Panc1 (cell line): ENCODE data around the gene NLN. TPM values are rescaled to one million over a fixed set of nuclear protein-coding genes. Genes with fewer than 3 reads are reported as not detected.

ENCODE experiments used
- ATAC-seq: fragments of 200-7000 bp; cut with Tn5 transposase; 2 replicates; pipeline ENCODE4 v1.9.1; 2020; ENCODE audit warnings: mild to moderate bottlenecking, moderate library complexity
- BruUV-seq: library from RNA; stranded (reverse); fragments of 400-500 nt; replicated peaks from 2 replicates; lab custom pipeline; 2021; lab: Mats Ljungman, UMichigan
- CTCF ChIA-PET: fragments of 300-600 bp; sonication (Branson Sonifier 250); formaldehyde crosslinking; loops from one replicate; lab custom pipeline; 2022; ENCODE audit warnings: antibody characterized with exemption; lab: Charles Lee
- POLR2A ChIA-PET: fragments of 300-600 bp; sonication (Branson Sonifier 250); formaldehyde crosslinking; loops from one replicate; lab custom pipeline; 2022; ENCODE audit warnings: antibody characterized with exemption; lab: Charles Lee
- DNase-seq: peaks from one replicate; pipeline ENCODE4 v3.0.0-alpha.2; 2010; ENCODE audit warnings: low read depth, low spot score
- H3K27ac ChIP-seq: 2 replicates; pipeline ENCODE4 v1.5.1; 2011; ENCODE audit warnings: mild to moderate bottlenecking, low read length, inconsistent platforms
- H3K27me3 ChIP-seq: fragments of 200-500 bp; sonication (Bioruptor generic); 2 replicates; pipeline ENCODE4 v1.6.0; 2014; ENCODE audit warnings: low read length, inconsistent platforms; ENCODE audit not compliant: control insufficient read depth, insufficient read depth
- H3K36me3 ChIP-seq: fragments of 200-500 bp; sonication (Bioruptor generic); 2 replicates; pipeline ENCODE4 v1.5.1; 2014; ENCODE audit warnings: inconsistent platforms, mild to moderate bottlenecking, low read length, moderate library complexity; ENCODE audit not compliant: control insufficient read depth, insufficient read depth
- H3K4me1 ChIP-seq: 2 replicates; pipeline ENCODE4 v1.5.1; 2011; ENCODE audit warnings: inconsistent platforms, mild to moderate bottlenecking, low read length, moderate library complexity; ENCODE audit not compliant: control insufficient read depth, insufficient read depth
- H3K4me3 ChIP-seq, 2 experiments: 2 replicates each; pipeline ENCODE4 v1.5.1; 2011 to 2012; ENCODE audit warnings: low read depth in 2 of 2, low read length in 2 of 2, mild to moderate bottlenecking in 2 of 2, inconsistent platforms in 1 of 2, moderate library complexity in 1 of 2
- H3K9me3 ChIP-seq: fragments of 200-500 bp; sonication (Bioruptor generic); 2 replicates; pipeline ENCODE4 v1.5.1; 2014; ENCODE audit warnings: low read depth, mild to moderate bottlenecking, inconsistent platforms, low read length, moderate library complexity; ENCODE audit not compliant: control insufficient read depth, insufficient read depth
- CTCF ChIP-seq: fragments of 450-650 bp; IDR thresholded peaks from 2 replicates; pipeline ENCODE4 v1.5.1; 2017; ENCODE audit warnings: mild to moderate bottlenecking
- POLR2AphosphoS5 ChIP-seq: IDR thresholded peaks from 2 replicates; pipeline ENCODE4 v1.6.1; 2012; ENCODE audit warnings: mild to moderate bottlenecking, low read depth, low read length, moderate library complexity
- REST ChIP-seq, 2 experiments: IDR thresholded peaks; 2 replicates each; pipeline ENCODE4 v1.6.1; 2011 to 2012; ENCODE audit warnings: low read depth in 2 of 2, control low read depth in 1 of 2, low read length in 1 of 2, mild to moderate bottlenecking in 1 of 2, moderate library complexity in 1 of 2; ENCODE audit not compliant: insufficient read depth in 1 of 2
- SIN3A ChIP-seq: IDR thresholded peaks from 2 replicates; pipeline ENCODE4 v1.6.1; 2012; ENCODE audit warnings: low read depth, mild to moderate bottlenecking, low read length, moderate library complexity, borderline replicate concordance; ENCODE audit not compliant: insufficient read depth
- TCF7L2 ChIP-seq: IDR thresholded peaks from 2 replicates; pipeline ENCODE4 v1.6.1; 2011; ENCODE audit warnings: mild to moderate bottlenecking, low read depth, low read length, inconsistent platforms
- in situ Hi-C: cut with HindIII; loops from 2 replicates; pipeline ENCODE4 v1.10.0; 2016; ENCODE audit warnings: low sequenced_read_pairs, low pct_unique_long_range_greater_than_20kb
- intact Hi-C: fragments of 100-400 bp; cut with micrococcal nuclease; formaldehyde crosslinking; loops from one replicate; pipeline ENCODE4 v1.10.0; 2022; ENCODE audit not compliant: unreplicated experiment
- total RNA-seq: library from RNA; stranded (reverse); gene quantifications from one replicate; pipeline ENCODE4 v1.2.1, GENCODE V29; 2021; ENCODE audit not compliant: unreplicated experiment

NLN gene
- total RNA-seq, 1 experiment from 2014 or later, result 51.8 TPM

- CTCF ChIA-PET, result no interaction called here
- Histone ChIP-seq H3K9me3 (no peaks in the 10 kb centered on the region), H3K36me3 (no peaks in the 10 kb centered on the region), H3K27ac (no peak overlapping the region), H3K4me1 (no peaks in the 10 kb centered on the region), H3K27me3 (no peaks in the 10 kb centered on the region), H3K4me3 (no peak overlapping the region)
- no peak for DNase-seq
- POLR2A ChIA-PET, result interaction anchor here (0.5 kb wide), 1 partner anchor 243 kb away, joined by 8 read pairs; no protein-coding TSS in a partner anchor
- TF ChIP-seq CTCF (no peak; the same call in 1 of the 2 replicates), REST (IDR thresholded peaks at IDR 0.05; ENCODE audit: insufficient read depth in 1 of 2, low read depth in 2 of 2, low read length in 1 of 2) (no peak), POLR2AphosphoS5 (no peak), SIN3A (no peak), TCF7L2 (no peak)
- ATAC-seq, result no peak
- in situ Hi-C loops, result no loop called here
- intact Hi-C loops, result no loop called here
- no TSS peak for BruUV-seq
These were observed 38.7 kb downstream of the NLN start for GRCh38 chr5:65760504-65761275.

GRCh38 chr5:65762234-65762633 is 40.2 kb downstream of the NLN start:
- H3K27me3 ChIP-seq, result no peaks in the 10 kb centered on the region
- no peak overlapping the region for H3K27ac ChIP-seq
- no peaks in the 10 kb centered on the region for H3K36me3 ChIP-seq
- no TSS peak for BruUV-seq
- intact Hi-C loops (no loop called here), in situ Hi-C loops (no loop called here)
- no peaks in the 10 kb centered on the region for H3K4me1 ChIP-seq
- no peak for ATAC-seq
- no peak overlapping the region for H3K4me3 ChIP-seq
- TF ChIP-seq SIN3A (no peak), TCF7L2 (no peak), CTCF (no peak), POLR2AphosphoS5 (no peak), REST (IDR thresholded peaks at IDR 0.05; ENCODE audit: insufficient read depth in 1 of 2, low read depth in 2 of 2, low read length in 1 of 2) (no peak)
- ChIA-PET POLR2A (no interaction called here), CTCF (no interaction called here)
- no peaks in the 10 kb centered on the region for H3K9me3 ChIP-seq
- no peak for DNase-seq
